SU-DHL-6 (cell line): ENCODE data around the gene SIL1.

ENCODE experiments used
- CTCF ChIP-seq: fragments of 200-600 bp; sonication (generic); IDR thresholded peaks from one replicate; pipeline ENCODE4 v1.5.1; 2017; ENCODE audit warnings: antibody characterized with exemption, mild to moderate bottlenecking, low read length, moderate library complexity; ENCODE audit not compliant: insufficient read depth, poor library complexity, severe bottlenecking
- EZH2phosphoT487 ChIP-seq: fragments of 200-600 bp; sonication (generic), shearing (Covaris generic); conservative IDR thresholded peaks from 2 replicates; pipeline ENCODE4 v1.6.1; 2018; ENCODE audit warnings: mild to moderate bottlenecking, antibody characterized with exemption, low read length, moderate library complexity, mixed read lengths

- TF ChIP-seq CTCF = no peak
- no peak for TF ChIP-seq EZH2phosphoT487
Observed at GRCh38 chr5:138914338-138914737, 283.8 kb downstream of the SIL1 start.
